ENCODE data around the gene SMAD4. TPM values are rescaled to one million over a fixed set of nuclear protein-coding genes. Genes with fewer than 3 reads are reported as not detected.

Gene SMAD4
- total and polyA plus RNA-seq, 2 of the 13 experiments (the other 11 are each of a cell fraction or from before 2014, with no cell fraction given) = 70.2 to 72.0 TPM

GRCh38 chr18:51070545-51070944 is 40.5 kb downstream of the SMAD4 start:
- H2AFZ ChIP-seq (ENCODE audit: low read length) = no peak overlapping the region
- no peak for FAIRE-seq
- no peaks in the 10 kb centered on the region for H3K9me3 ChIP-seq (ENCODE audit: low read length)
- ChIA-PET POLR2A (no interaction called here), CTCF (ENCODE audit: low intra/inter-chr PET ratio, low total read pairs) (no interaction called here)
- no peak overlapping the region for H3K27ac ChIP-seq (ENCODE audit: extremely low read length, insufficient read depth, low read length)
- no peak overlapping the region for H3K9ac ChIP-seq (ENCODE audit: insufficient read depth, low read depth, low read length)
- no TSS peak for BruUV-seq (replicated peaks)
- no peak overlapping the region for H3K4me3 ChIP-seq (replicated peaks in 1 of 3; ENCODE audit: insufficient read depth in 1 of 3, low read depth in 2 of 3, low read length in 3 of 3)
- WGBS (ENCODE audit: low lambda C conversion rate) = 97% methylated on average over 2 of the region's 2 CpGs
- H3K27me3 ChIP-seq (ENCODE audit: control insufficient read depth in 1 of 2, insufficient read depth in 2 of 2, low read length in 2 of 2) = no peaks in the 10 kb centered on the region
- H3K36me3 ChIP-seq (replicated peaks in 1 of 2; ENCODE audit: control insufficient read depth in 1 of 2, insufficient read depth in 2 of 2, low read length in 2 of 2) = peaks cover 5 to 45% of the 10 kb centered on the region in 2 experiments; a peak in 4 of 5 replicates
- no peaks in the 10 kb centered on the region for H4K20me1 ChIP-seq (ENCODE audit: insufficient read depth, low read length)
- no peak for ATAC-seq
- intact Hi-C loops (cut with micrococcal nuclease; ENCODE audit: unreplicated experiment) (no loop called here), in situ Hi-C loops (cut with HindIII; ENCODE audit: extremely low pct_ligation_motif_present, low pct_unique_long_range_greater_than_20kb) (no loop called here)
- DNase-seq (ENCODE audit: low spot score) = no peak
- TF ChIP-seq RCOR2 (CRISPR knock-in tag; IDR thresholded peaks at IDR 0.05) = no peak
- TF ChIP-seq ZNF101 (CRISPR knock-in tag; IDR thresholded peaks at IDR 0.05; ENCODE audit: borderline replicate concordance, low read depth) = no peak
- TF ChIP-seq FOXP1 (IDR thresholded peaks at IDR 0.05) = no peak
- TF ChIP-seq FOXP1 (CRISPR knock-in tag; IDR thresholded peaks at IDR 0.05) = no peak
- TF ChIP-seq KLF16 (CRISPR knock-in tag; IDR thresholded peaks at IDR 0.05) = no peak
- TF ChIP-seq ZNF280D (CRISPR knock-in tag; IDR thresholded peaks at IDR 0.05) = no peak
- no peak for TF ChIP-seq KMT2A (CRISPR knock-in tag; IDR thresholded peaks at IDR 0.05)
- no peak for TF ChIP-seq STAT5B (CRISPR knock-in tag; IDR thresholded peaks at IDR 0.05)
- no peak for TF ChIP-seq CEBPG (CRISPR knock-in tag; IDR thresholded peaks at IDR 0.05)
- no peak for TF ChIP-seq ZNF691 (CRISPR knock-in tag; IDR thresholded peaks at IDR 0.05; ENCODE audit: borderline replicate concordance, low read depth)
- TF ChIP-seq KLF12 (CRISPR knock-in tag; IDR thresholded peaks at IDR 0.05; ENCODE audit: borderline replicate concordance) = no peak
- no peak for TF ChIP-seq ZBTB38 (CRISPR knock-in tag; IDR thresholded peaks at IDR 0.05)
- no peak for TF ChIP-seq ZNF570 (CRISPR knock-in tag; IDR thresholded peaks at IDR 0.05; ENCODE audit: borderline replicate concordance)
- TF ChIP-seq GPBP1L1 (CRISPR knock-in tag; IDR thresholded peaks at IDR 0.05) = no peak
- H3K4me2 ChIP-seq (ENCODE audit: low read depth, low read length) = no peak overlapping the region
- H3K79me2 ChIP-seq (ENCODE audit: insufficient read depth, low read length) = peaks cover 3% of the 10 kb centered on the region
- H3K4me1 ChIP-seq (ENCODE audit: insufficient read depth, low read length) = no peaks in the 10 kb centered on the region
